Stimulated activated naive CD4-positive, alpha-beta T cell (primary cell): Measurements from ENCODE around the gene PDE6A.

Source experiments
- DNase-seq, 6 experiments: peaks; one replicate each; lab custom pipeline; 2025; lab: John Stamatoyannopoulos, UW

Gene PDE6A

GRCh38 chr5:149930749-149931574 is 13.6 kb downstream of the PDE6A start:
- no peak for DNase-seq

- no peak for DNase-seq
These were observed 14.4 kb downstream of the PDE6A start for GRCh38 chr5:149930043-149930748.

GRCh38 chr5:149924486-149924885 is 20.1 kb downstream of the PDE6A start:
- no peak for DNase-seq

- no peak for DNase-seq
These were observed 21.6 kb downstream of the PDE6A start for GRCh38 chr5:149922950-149923349.

GRCh38 chr5:149921597-149921996 is 23.0 kb downstream of the PDE6A start:
- DNase-seq, result no peak

- no peak for DNase-seq
These were observed 27.4 kb downstream of the PDE6A start for GRCh38 chr5:149917073-149917676.

- DNase-seq, result no peak
These were observed 28.1 kb downstream of the PDE6A start for GRCh38 chr5:149916334-149917072.

GRCh38 chr5:149915392-149916260 is 29.0 kb downstream of the PDE6A start:
- no peak for DNase-seq

- no peak for DNase-seq
These were observed 30.9 kb downstream of the PDE6A start for GRCh38 chr5:149913436-149914419.

GRCh38 chr5:149912226-149912871 is 32.2 kb downstream of the PDE6A start:
- DNase-seq, result no peak

- DNase-seq, result no peak
These were observed 33.6 kb downstream of the PDE6A start for GRCh38 chr5:149911031-149911430.

GRCh38 chr5:149907828-149908227 is 36.8 kb downstream of the PDE6A start:
- DNase-seq, result no peak

- no peak for DNase-seq
These were observed 39.6 kb downstream of the PDE6A start for GRCh38 chr5:149904977-149905376.

- no peak for DNase-seq
These were observed 40.2 kb downstream of the PDE6A start for GRCh38 chr5:149904293-149904886.

GRCh38 chr5:149903404-149903803 is 41.2 kb downstream of the PDE6A start:
- DNase-seq, result no peak

- no peak for DNase-seq
These were observed 42.4 kb downstream of the PDE6A start for GRCh38 chr5:149902177-149902576.

GRCh38 chr5:149901511-149901910 is 43.1 kb downstream of the PDE6A start:
- DNase-seq, result no peak

- DNase-seq, result no peak
These were observed 44.2 kb downstream of the PDE6A start for GRCh38 chr5:149900390-149900789.

- no peak for DNase-seq
These were observed 45.8 kb downstream of the PDE6A start for GRCh38 chr5:149898811-149899210.
